H9 (cell line): ENCODE data around the gene VIT. TPM values are rescaled to one million over a fixed set of nuclear protein-coding genes. Genes with fewer than 3 reads are reported as not detected.

Source experiments
- DNase-seq: peaks from one replicate; pipeline ENCODE4 v3.0.0-alpha.2; 2017
- H2AFZ ChIP-seq: one replicate; pipeline ENCODE4 v1.6.1; 2013; ENCODE audit warnings: mild to moderate bottlenecking, low read length, control low read depth, moderate library complexity
- H2AK5ac ChIP-seq: 2 replicates; pipeline ENCODE4 v1.6.1; 2013; ENCODE audit warnings: low read length, control low read depth, mixed read lengths; ENCODE audit not compliant: insufficient read length
- H2BK120ac ChIP-seq: one replicate; pipeline ENCODE4 v1.6.1; 2013; ENCODE audit warnings: low read depth, mild to moderate bottlenecking, low read length, control low read depth, inconsistent platforms; ENCODE audit not compliant: poor library complexity, severe bottlenecking
- H2BK12ac ChIP-seq: 2 replicates; pipeline ENCODE4 v1.6.1; 2013; ENCODE audit warnings: low read length, control low read depth, mixed read lengths, low read depth; ENCODE audit not compliant: insufficient read length
- H2BK15ac ChIP-seq: 2 replicates; pipeline ENCODE4 v1.6.1; 2013; ENCODE audit warnings: low read depth, low read length, control low read depth
- H2BK20ac ChIP-seq: one replicate; pipeline ENCODE4 v1.6.1; 2013; ENCODE audit warnings: low read depth, mild to moderate bottlenecking, low read length, control low read depth, inconsistent platforms; ENCODE audit not compliant: poor library complexity, severe bottlenecking
- H2BK5ac ChIP-seq: 2 replicates; pipeline ENCODE4 v1.6.1; 2013; ENCODE audit warnings: low read length, control low read depth, mixed read lengths; ENCODE audit not compliant: insufficient read length
- H3K14ac ChIP-seq: 2 replicates; pipeline ENCODE4 v1.6.1; 2013; ENCODE audit warnings: low read length, control low read depth; ENCODE audit not compliant: insufficient read depth
- H3K18ac ChIP-seq: 2 replicates; pipeline ENCODE4 v1.6.1; 2013; ENCODE audit warnings: low read depth, mild to moderate bottlenecking, mixed read lengths, low read length, control low read depth; ENCODE audit not compliant: insufficient read length
- H3K23ac ChIP-seq: 2 replicates; pipeline ENCODE4 v1.6.1; 2013; ENCODE audit warnings: low read length, control low read depth, mixed read lengths, low read depth; ENCODE audit not compliant: insufficient read length
- H3K23me2 ChIP-seq: 2 replicates; pipeline ENCODE4 v1.6.1; 2013; ENCODE audit warnings: low read depth, mild to moderate bottlenecking, mixed read lengths, low read length, control low read depth; ENCODE audit not compliant: insufficient read length, poor library complexity, severe bottlenecking
- H3K27ac ChIP-seq: 2 replicates; pipeline ENCODE4 v1.5.1; 2013; ENCODE audit warnings: low read length, control low read depth, mixed read lengths, low read depth; ENCODE audit not compliant: insufficient read length
- H3K27me3 ChIP-seq: 2 replicates; pipeline ENCODE4 v1.6.1; 2013; ENCODE audit warnings: low read length, control low read depth, inconsistent platforms; ENCODE audit not compliant: insufficient read depth
- H3K4ac ChIP-seq: 2 replicates; pipeline ENCODE4 v1.6.1; 2013; ENCODE audit warnings: low read depth, mild to moderate bottlenecking, control low read depth, inconsistent platforms, low read length, moderate library complexity
- H3K4me1 ChIP-seq: 2 replicates; pipeline ENCODE4 v1.6.1; 2013; ENCODE audit warnings: low read length, control low read depth, inconsistent platforms; ENCODE audit not compliant: insufficient read depth
- H3K4me2 ChIP-seq: 2 replicates; pipeline ENCODE4 v1.6.1; 2013; ENCODE audit warnings: low read length, control low read depth, mixed read lengths; ENCODE audit not compliant: insufficient read length, insufficient read depth
- H3K56ac ChIP-seq: 2 replicates; pipeline ENCODE4 v1.6.1; 2013; ENCODE audit warnings: low read depth, mild to moderate bottlenecking, mixed read lengths, low read length, control low read depth; ENCODE audit not compliant: insufficient read length
- H3K79me1 ChIP-seq: 2 replicates; pipeline ENCODE4 v1.6.1; 2013; ENCODE audit warnings: low read depth, mild to moderate bottlenecking, moderate library complexity, low read length, control low read depth, inconsistent platforms; ENCODE audit not compliant: insufficient read depth, poor library complexity, severe bottlenecking
- H3K79me2 ChIP-seq: 2 replicates; pipeline ENCODE4 v1.6.1; 2013; ENCODE audit warnings: low read length, control low read depth, inconsistent platforms; ENCODE audit not compliant: insufficient read depth
- H3K9ac ChIP-seq: 2 replicates; pipeline ENCODE4 v1.6.1; 2013; ENCODE audit warnings: low read length, control low read depth, mixed read lengths; ENCODE audit not compliant: insufficient read length; ENCODE audit errors: extremely low read depth
- H3K9me3 ChIP-seq: one replicate; pipeline ENCODE4 v1.6.1; 2013; ENCODE audit warnings: low read depth, low read length, inconsistent platforms; ENCODE audit not compliant: control insufficient read depth
- H3T11ph ChIP-seq: one replicate; pipeline ENCODE4 v1.6.1; 2013; ENCODE audit warnings: mild to moderate bottlenecking, low read length, control low read depth, inconsistent platforms
- H4K20me1 ChIP-seq: one replicate; pipeline ENCODE4 v1.6.1; 2013; ENCODE audit not compliant: control insufficient read depth, insufficient read length, insufficient read depth
- H4K5ac ChIP-seq: 2 replicates; pipeline ENCODE4 v1.6.1; 2013; ENCODE audit warnings: low read depth, mild to moderate bottlenecking, mixed read lengths, low read length, control low read depth; ENCODE audit not compliant: insufficient read length
- H4K8ac ChIP-seq: replicated peaks from 2 replicates; pipeline ENCODE4 v1.6.1; 2013; ENCODE audit warnings: low read length, control low read depth, mixed read lengths, low read depth; ENCODE audit not compliant: insufficient read length
- H4K91ac ChIP-seq: 2 replicates; pipeline ENCODE4 v1.6.1; 2013; ENCODE audit warnings: low read depth, mild to moderate bottlenecking, moderate library complexity, mixed read lengths, low read length, control low read depth; ENCODE audit not compliant: insufficient read length
- H3K27ac Mint-ChIP-seq, 3 experiments: 2 replicates in 2 of 3; 3 replicates in 1 of 3; pipeline ENCODE4 v1.8.0; 2020 to 2021; ENCODE audit warnings: mixed read lengths in 3 of 3, mild to moderate bottlenecking in 1 of 3, moderate library complexity in 1 of 3
- H3K27me3 Mint-ChIP-seq: 2 replicates; pipeline ENCODE4 v1.8.0; 2021; ENCODE audit warnings: low read depth, mild to moderate bottlenecking, moderate library complexity, mixed read lengths
- H3K36me3 Mint-ChIP-seq, 3 experiments: 2 replicates in 2 of 3; 3 replicates in 1 of 3; pipeline ENCODE4 v1.8.0; 2020 to 2021; ENCODE audit warnings: low read depth in 3 of 3, mixed read lengths in 3 of 3; ENCODE audit not compliant: insufficient read depth in 1 of 3
- H3K4me1 Mint-ChIP-seq, 2 experiments: 2 replicates each; pipeline ENCODE4 v1.8.0; 2020; ENCODE audit warnings: mixed read lengths in 2 of 2
- H3K4me3 Mint-ChIP-seq, 2 experiments: 2 replicates in 1 of 2; 3 replicates in 1 of 2; pipeline ENCODE4 v1.8.0; 2020 to 2021; ENCODE audit warnings: mild to moderate bottlenecking in 2 of 2, mixed read lengths in 2 of 2, moderate library complexity in 1 of 2
- H3K9me3 Mint-ChIP-seq, 2 experiments: 2 replicates in 1 of 2; 3 replicates in 1 of 2; pipeline ENCODE4 v1.8.0; 2020; ENCODE audit warnings: mild to moderate bottlenecking in 2 of 2, mixed read lengths in 2 of 2, moderate library complexity in 1 of 2
- total RNA-seq: library from RNA; stranded (reverse); gene quantifications from 2 replicates; pipeline ENCODE4 v1.2.1, GENCODE V29; 2021
- TF ChIP-seq, protein P1 (sequence below): fragments of 200-600 bp; sonication (generic); conservative IDR thresholded peaks from 3 replicates; pipeline ENCODE4 v1.8.0; 2021; ENCODE audit warnings: antibody characterized with exemption, mild to moderate bottlenecking

The VIT gene
- total RNA-seq, 1 experiment from 2014 or later = 0.15 TPM

DNA sequence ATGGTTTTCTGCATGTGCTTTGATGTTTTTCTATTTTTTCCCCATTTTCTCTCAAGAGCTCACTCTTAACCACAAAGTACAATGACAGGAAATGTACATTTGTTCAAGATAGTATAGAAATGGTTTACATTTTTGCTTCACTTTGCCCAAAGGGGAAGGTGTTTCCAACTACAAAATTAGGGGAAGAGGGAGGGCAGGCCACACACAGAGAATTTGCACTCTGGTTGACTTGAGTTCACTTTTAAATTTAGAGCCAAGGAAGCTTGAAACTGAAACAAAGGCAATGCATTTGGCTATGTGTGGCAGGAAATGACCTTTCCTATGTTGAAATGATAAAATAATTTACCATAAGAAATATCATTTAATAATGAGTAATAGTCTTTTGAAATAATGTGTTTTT is 19.1 kb upstream of the VIT start:
- no peak overlapping the region for H3K27ac Mint-ChIP-seq
- H3K9ac ChIP-seq = no peak overlapping the region
- no peak overlapping the region for H2AK5ac ChIP-seq
- peaks cover 12 to 13% of the 10 kb centered on the region in 2 experiments for H3K9me3 Mint-ChIP-seq
- TF ChIP-seq, protein P1, sequence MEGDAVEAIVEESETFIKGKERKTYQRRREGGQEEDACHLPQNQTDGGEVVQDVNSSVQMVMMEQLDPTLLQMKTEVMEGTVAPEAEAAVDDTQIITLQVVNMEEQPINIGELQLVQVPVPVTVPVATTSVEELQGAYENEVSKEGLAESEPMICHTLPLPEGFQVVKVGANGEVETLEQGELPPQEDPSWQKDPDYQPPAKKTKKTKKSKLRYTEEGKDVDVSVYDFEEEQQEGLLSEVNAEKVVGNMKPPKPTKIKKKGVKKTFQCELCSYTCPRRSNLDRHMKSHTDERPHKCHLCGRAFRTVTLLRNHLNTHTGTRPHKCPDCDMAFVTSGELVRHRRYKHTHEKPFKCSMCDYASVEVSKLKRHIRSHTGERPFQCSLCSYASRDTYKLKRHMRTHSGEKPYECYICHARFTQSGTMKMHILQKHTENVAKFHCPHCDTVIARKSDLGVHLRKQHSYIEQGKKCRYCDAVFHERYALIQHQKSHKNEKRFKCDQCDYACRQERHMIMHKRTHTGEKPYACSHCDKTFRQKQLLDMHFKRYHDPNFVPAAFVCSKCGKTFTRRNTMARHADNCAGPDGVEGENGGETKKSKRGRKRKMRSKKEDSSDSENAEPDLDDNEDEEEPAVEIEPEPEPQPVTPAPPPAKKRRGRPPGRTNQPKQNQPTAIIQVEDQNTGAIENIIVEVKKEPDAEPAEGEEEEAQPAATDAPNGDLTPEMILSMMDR = no peak
- H3K14ac ChIP-seq = no peak overlapping the region
- no peaks in the 10 kb centered on the region for H3K79me2 ChIP-seq
- no peaks in the 10 kb centered on the region for H3K79me1 ChIP-seq
- no peak overlapping the region for H3T11ph ChIP-seq
- H3K27me3 Mint-ChIP-seq = no peaks in the 10 kb centered on the region
- H4K91ac ChIP-seq = no peak overlapping the region
- H3K27me3 ChIP-seq = no peaks in the 10 kb centered on the region
- peaks cover 10 to 12% of the 10 kb centered on the region in 2 experiments for H3K4me1 Mint-ChIP-seq
- H3K18ac ChIP-seq = no peak overlapping the region
- no peak overlapping the region for H3K4me2 ChIP-seq
- no peak overlapping the region for H2BK5ac ChIP-seq
- H2BK12ac ChIP-seq = no peak overlapping the region
- H3K4me1 ChIP-seq = no peaks in the 10 kb centered on the region
- no peaks in the 10 kb centered on the region for H4K20me1 ChIP-seq
- no peaks in the 10 kb centered on the region for H3K9me3 ChIP-seq
- no peak overlapping the region for H2BK20ac ChIP-seq
- peaks cover 5 to 15% (median 9%) of the 10 kb centered on the region in 3 experiments; a peak in 6 of 7 replicates for H3K36me3 Mint-ChIP-seq
- no peak overlapping the region for H3K23ac ChIP-seq
- H3K23me2 ChIP-seq = no peaks in the 10 kb centered on the region
- no peak overlapping the region for H3K4ac ChIP-seq
- H3K4me3 Mint-ChIP-seq = no peak overlapping the region
- H3K27ac ChIP-seq = no peak overlapping the region
- H4K5ac ChIP-seq = no peak overlapping the region
- no peak overlapping the region for H4K8ac ChIP-seq
- H2BK15ac ChIP-seq = no peak overlapping the region
- no peak overlapping the region for H3K56ac ChIP-seq
- H2AFZ ChIP-seq = no peak overlapping the region
- H2BK120ac ChIP-seq = no peak overlapping the region
- DNase-seq = no peak
